SJCRH30 (cell line): ENCODE measurements around the gene WWOX. TPM values are rescaled to one million over a fixed set of nuclear protein-coding genes. Genes with fewer than 3 reads are reported as not detected.

Source experiments
- DNase-seq, 2 experiments: peaks; one replicate each; pipeline ENCODE4 v3.0.0-alpha.2; 2015 to 2020
- H3K27ac ChIP-seq: fragments of 250-450 bp; sonication (Bioruptor Pico); 2 replicates; pipeline ENCODE4 v1.5.1; 2020; ENCODE audit warnings: mild to moderate bottlenecking, moderate library complexity
- H3K27me3 ChIP-seq: fragments of 250-450 bp; sonication (Bioruptor Pico); 2 replicates; pipeline ENCODE4 v1.5.1; 2020; ENCODE audit warnings: mild to moderate bottlenecking, moderate library complexity
- H3K36me3 ChIP-seq: fragments of 250-450 bp; sonication (Bioruptor Pico); 2 replicates; pipeline ENCODE4 v1.5.1; 2020; ENCODE audit warnings: mild to moderate bottlenecking, moderate library complexity
- H3K4me1 ChIP-seq: fragments of 250-450 bp; sonication (Bioruptor Pico); 2 replicates; pipeline ENCODE4 v1.5.1; 2020; ENCODE audit warnings: mild to moderate bottlenecking, moderate library complexity
- H3K4me3 ChIP-seq: fragments of 250-450 bp; sonication (Bioruptor Pico); 2 replicates; pipeline ENCODE4 v1.5.1; 2020; ENCODE audit warnings: mild to moderate bottlenecking, moderate library complexity
- H3K9me3 ChIP-seq: fragments of 250-450 bp; sonication (Bioruptor Pico); replicated peaks from 2 replicates; pipeline ENCODE4 v1.5.1; 2020; ENCODE audit warnings: mild to moderate bottlenecking, moderate library complexity
- total RNA-seq: library from RNA; depleted of rRNA; stranded (reverse); fragments of >200 nt; shearing (Covaris generic); gene quantifications from 2 replicates; pipeline ENCODE4 v1.2.3, GENCODE V29; 2014

The WWOX gene
- total RNA-seq, 1 experiment from 2014 or later: 16.4 TPM

GRCh38 chr16:78939597-78939996 is 840.1 kb downstream of the WWOX start:
- Histone ChIP-seq H3K4me1 (no peaks in the 10 kb centered on the region), H3K36me3 (no peaks in the 10 kb centered on the region), H3K9me3 (no peaks in the 10 kb centered on the region), H3K27ac (no peak overlapping the region), H3K27me3 (no peaks in the 10 kb centered on the region), H3K4me3 (no peak overlapping the region)
- no peak for DNase-seq

- Histone ChIP-seq H3K36me3 (no peaks in the 10 kb centered on the region), H3K4me1 (no peaks in the 10 kb centered on the region), H3K27me3 (no peaks in the 10 kb centered on the region), H3K4me3 (no peak overlapping the region), H3K9me3 (no peaks in the 10 kb centered on the region), H3K27ac (no peak overlapping the region)
- no peak for DNase-seq
Measured at GRCh38 chr16:78942625-78943245, 843.3 kb downstream of the WWOX start.

GRCh38 chr16:78945336-78945735 is 845.9 kb downstream of the WWOX start:
- no peak for DNase-seq
- H3K27ac ChIP-seq: no peak overlapping the region
- no peaks in the 10 kb centered on the region for H3K4me1 ChIP-seq
- H3K4me3 ChIP-seq: no peak overlapping the region
- no peaks in the 10 kb centered on the region for H3K9me3 ChIP-seq
- no peaks in the 10 kb centered on the region for H3K27me3 ChIP-seq
- H3K36me3 ChIP-seq: no peaks in the 10 kb centered on the region

GRCh38 chr16:78946556-78946955 is 847.1 kb downstream of the WWOX start:
- H3K9me3 ChIP-seq: no peaks in the 10 kb centered on the region
- no peaks in the 10 kb centered on the region for H3K4me1 ChIP-seq
- no peaks in the 10 kb centered on the region for H3K36me3 ChIP-seq
- DNase-seq: no peak
- H3K27ac ChIP-seq: no peak overlapping the region
- H3K27me3 ChIP-seq: no peaks in the 10 kb centered on the region
- no peak overlapping the region for H3K4me3 ChIP-seq

DNA sequence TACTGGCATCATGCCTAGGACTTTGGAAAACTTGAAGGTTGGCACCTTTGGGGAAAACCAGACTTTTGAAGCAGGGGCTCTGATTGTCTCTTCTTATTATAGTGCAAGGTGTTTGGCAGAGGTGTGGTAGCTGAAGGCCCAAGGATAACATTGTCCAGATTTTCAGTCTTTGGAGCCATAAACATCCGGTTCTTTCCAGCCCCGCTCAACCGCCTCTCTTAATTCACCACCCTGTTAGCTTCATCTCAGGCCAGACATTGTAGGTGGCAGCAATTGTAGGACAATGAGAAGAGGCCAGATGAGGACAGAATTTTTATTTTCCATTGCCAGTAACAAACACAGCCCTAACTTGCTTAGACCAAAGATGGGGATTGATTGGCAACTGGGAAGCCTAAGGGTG is 851.3 kb downstream of the WWOX start:
- H3K9me3 ChIP-seq: no peaks in the 10 kb centered on the region
- no peaks in the 10 kb centered on the region for H3K36me3 ChIP-seq
- no peaks in the 10 kb centered on the region for H3K4me1 ChIP-seq
- H3K27me3 ChIP-seq: no peaks in the 10 kb centered on the region
- H3K27ac ChIP-seq: no peak overlapping the region
- no peak for DNase-seq
- H3K4me3 ChIP-seq: no peak overlapping the region

DNA sequence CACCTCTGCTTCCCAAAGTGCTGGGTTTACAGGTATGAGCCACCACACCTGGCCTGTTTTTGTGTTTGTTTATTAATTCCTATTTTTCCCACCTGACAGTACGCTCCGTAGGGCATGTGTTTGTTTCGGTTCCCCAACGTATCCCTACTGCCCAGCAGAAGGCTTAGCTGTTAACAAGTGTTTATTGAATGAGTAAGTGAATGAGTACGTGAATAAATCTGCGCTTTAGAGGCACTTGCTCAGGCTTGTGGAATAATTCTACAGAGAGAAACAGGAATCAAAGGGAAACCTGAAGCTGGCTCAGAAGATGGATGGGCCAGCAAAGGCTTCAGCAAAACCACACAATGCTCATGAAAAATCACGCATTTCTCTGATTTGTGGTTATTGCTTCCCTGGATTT is 853.2 kb downstream of the WWOX start:
- DNase-seq: no peak
- H3K4me1 ChIP-seq: peaks cover 5% of the 10 kb centered on the region; the same call in 1 of the 2 replicates

GRCh38 chr16:78953526-78953925 is 854.1 kb downstream of the WWOX start:
- H3K27ac ChIP-seq: no peak overlapping the region
- H3K36me3 ChIP-seq: no peaks in the 10 kb centered on the region
- peaks cover 5% of the 10 kb centered on the region; the same call in 1 of the 2 replicates for H3K4me1 ChIP-seq
- H3K9me3 ChIP-seq: no peaks in the 10 kb centered on the region
- DNase-seq: no peak
- H3K27me3 ChIP-seq: no peaks in the 10 kb centered on the region
- H3K4me3 ChIP-seq: no peak overlapping the region

More for the DNA sequence above, 853.2 kb downstream of the WWOX start:
- H3K4me3 ChIP-seq: no peak overlapping the region
- no peaks in the 10 kb centered on the region for H3K27me3 ChIP-seq
- H3K36me3 ChIP-seq: no peaks in the 10 kb centered on the region
- no peaks in the 10 kb centered on the region for H3K9me3 ChIP-seq
- no peak overlapping the region for H3K27ac ChIP-seq

DNA sequence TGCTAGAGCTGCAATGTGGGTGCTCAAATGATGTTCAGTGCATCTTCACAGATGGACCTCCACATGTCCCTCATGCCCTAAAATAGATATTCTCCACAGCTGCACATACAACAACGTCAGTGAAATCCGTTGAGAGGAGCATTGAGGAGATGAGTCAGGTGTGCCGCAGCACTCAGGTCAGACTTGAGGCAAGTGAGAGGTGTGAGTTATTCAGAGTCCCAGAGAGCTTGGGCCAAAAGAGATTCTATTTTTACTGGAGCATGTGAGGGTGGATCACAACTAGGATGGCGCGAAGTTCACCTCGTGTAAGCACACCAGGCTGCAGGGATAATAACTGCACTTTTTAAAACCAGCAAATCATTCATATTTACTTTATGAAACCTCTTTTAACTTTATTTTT is 855.8 kb downstream of the WWOX start:
- H3K4me3 ChIP-seq: no peak overlapping the region
- peaks cover 5% of the 10 kb centered on the region; the same call in 1 of the 2 replicates for H3K4me1 ChIP-seq
- H3K36me3 ChIP-seq: no peaks in the 10 kb centered on the region
- no peak overlapping the region for H3K27ac ChIP-seq
- no peaks in the 10 kb centered on the region for H3K27me3 ChIP-seq
- no peak for DNase-seq
- no peaks in the 10 kb centered on the region for H3K9me3 ChIP-seq

GRCh38 chr16:78956859-78957258 is 857.4 kb downstream of the WWOX start:
- peak overlapping the region; percentile 39 for H3K27ac ChIP-seq
- H3K4me1 ChIP-seq: peaks cover 5% of the 10 kb centered on the region; the same call in 1 of the 2 replicates
- no peak overlapping the region for H3K4me3 ChIP-seq
- no peaks in the 10 kb centered on the region for H3K36me3 ChIP-seq
- DNase-seq: no peak
- no peaks in the 10 kb centered on the region for H3K27me3 ChIP-seq
- no peaks in the 10 kb centered on the region for H3K9me3 ChIP-seq

GRCh38 chr16:78957317-78958100 is 858.1 kb downstream of the WWOX start:
- Histone ChIP-seq H3K27ac (peak overlapping the region; percentile 39), H3K36me3 (no peaks in the 10 kb centered on the region), H3K27me3 (no peaks in the 10 kb centered on the region), H3K4me1 (peaks cover 5% of the 10 kb centered on the region; the same call in 1 of the 2 replicates), H3K4me3 (peak overlapping the region; percentile 12), H3K9me3 (no peaks in the 10 kb centered on the region)
- peak; percentile 18 to 59 for DNase-seq

GRCh38 chr16:78961464-78961863 is 862.0 kb downstream of the WWOX start:
- no peaks in the 10 kb centered on the region for H3K36me3 ChIP-seq
- no peak overlapping the region for H3K27ac ChIP-seq
- H3K9me3 ChIP-seq: no peaks in the 10 kb centered on the region

GRCh38 chr16:78962457-78962929 is 863.0 kb downstream of the WWOX start:
- H3K36me3 ChIP-seq: no peaks in the 10 kb centered on the region
- DNase-seq: no peak
- no peak overlapping the region for H3K4me3 ChIP-seq
- no peaks in the 10 kb centered on the region; the same call in 1 of the 2 replicates for H3K4me1 ChIP-seq
- no peak overlapping the region for H3K27ac ChIP-seq
- no peaks in the 10 kb centered on the region for H3K9me3 ChIP-seq
- no peaks in the 10 kb centered on the region for H3K27me3 ChIP-seq

More at GRCh38 chr16:78961464-78961863, 862.0 kb downstream of the WWOX start:
- Histone ChIP-seq H3K27me3 (no peaks in the 10 kb centered on the region), H3K4me1 (peaks cover 5% of the 10 kb centered on the region; the same call in 1 of the 2 replicates), H3K4me3 (no peak overlapping the region)
- DNase-seq: no peak

DNA sequence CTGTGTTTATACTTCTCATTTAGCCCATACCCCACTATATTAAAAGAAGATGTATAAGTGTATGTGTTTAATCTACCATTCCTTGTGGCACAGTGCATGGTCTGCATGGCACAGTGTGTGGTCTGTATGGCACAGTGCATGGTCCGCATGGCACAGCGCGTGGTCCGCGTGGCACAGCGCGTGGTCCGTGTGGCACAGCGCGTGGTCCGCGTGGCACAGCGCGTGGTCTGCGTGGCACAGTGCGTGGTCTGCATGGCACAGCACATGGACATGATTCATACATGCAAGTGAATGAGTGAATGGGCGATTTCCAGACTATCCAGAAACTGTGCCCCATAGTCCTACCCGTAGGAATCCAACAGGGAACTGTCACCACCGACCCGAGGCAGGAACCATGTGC is 868.5 kb downstream of the WWOX start:
- H3K9me3 ChIP-seq: no peaks in the 10 kb centered on the region
- DNase-seq: no peak

GRCh38 chr16:78969721-78970120 is 870.3 kb downstream of the WWOX start:
- Histone ChIP-seq H3K36me3 (no peaks in the 10 kb centered on the region), H3K27me3 (no peaks in the 10 kb centered on the region), H3K4me1 (peaks cover 3% of the 10 kb centered on the region; the same call in 1 of the 2 replicates), H3K4me3 (no peak overlapping the region), H3K27ac (no peak overlapping the region), H3K9me3 (no peaks in the 10 kb centered on the region)
- DNase-seq: no peak

More for the DNA sequence above, 868.5 kb downstream of the WWOX start:
- no peaks in the 10 kb centered on the region for H3K36me3 ChIP-seq
- H3K4me1 ChIP-seq: no peaks in the 10 kb centered on the region
- no peak overlapping the region for H3K4me3 ChIP-seq
- no peaks in the 10 kb centered on the region for H3K27me3 ChIP-seq
- no peak overlapping the region for H3K27ac ChIP-seq

- Histone ChIP-seq H3K9me3 (no peaks in the 10 kb centered on the region), H3K27me3 (no peaks in the 10 kb centered on the region), H3K36me3 (no peaks in the 10 kb centered on the region), H3K4me3 (no peak overlapping the region), H3K27ac (no peak overlapping the region), H3K4me1 (peaks cover 3% of the 10 kb centered on the region; the same call in 1 of the 2 replicates)
- no peak for DNase-seq
Measured at GRCh38 chr16:78970650-78971049, 871.2 kb downstream of the WWOX start.
